Measurements from ENCODE around the gene EFNA5.

DNA sequence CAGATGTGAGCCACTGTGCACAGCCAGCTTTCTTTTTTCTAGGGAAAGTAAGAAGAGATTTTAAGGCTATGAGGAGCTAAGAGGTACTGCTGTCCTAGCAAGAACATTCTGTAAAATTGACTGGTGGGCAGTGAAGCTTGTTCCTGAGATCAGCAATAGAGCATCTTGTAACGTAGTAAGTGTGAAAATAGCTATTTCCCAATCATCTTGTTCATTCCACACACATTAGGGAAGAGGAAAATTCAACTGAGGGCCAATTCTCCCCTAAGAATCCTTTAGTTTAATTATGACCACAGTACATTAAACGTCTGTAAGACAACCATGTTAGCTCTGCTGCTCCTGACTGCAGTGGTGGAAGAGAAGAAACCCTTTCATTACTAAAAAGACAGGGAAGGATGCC is 246.2 kb downstream of the EFNA5 start:
- TF ChIP-seq, protein P1, sequence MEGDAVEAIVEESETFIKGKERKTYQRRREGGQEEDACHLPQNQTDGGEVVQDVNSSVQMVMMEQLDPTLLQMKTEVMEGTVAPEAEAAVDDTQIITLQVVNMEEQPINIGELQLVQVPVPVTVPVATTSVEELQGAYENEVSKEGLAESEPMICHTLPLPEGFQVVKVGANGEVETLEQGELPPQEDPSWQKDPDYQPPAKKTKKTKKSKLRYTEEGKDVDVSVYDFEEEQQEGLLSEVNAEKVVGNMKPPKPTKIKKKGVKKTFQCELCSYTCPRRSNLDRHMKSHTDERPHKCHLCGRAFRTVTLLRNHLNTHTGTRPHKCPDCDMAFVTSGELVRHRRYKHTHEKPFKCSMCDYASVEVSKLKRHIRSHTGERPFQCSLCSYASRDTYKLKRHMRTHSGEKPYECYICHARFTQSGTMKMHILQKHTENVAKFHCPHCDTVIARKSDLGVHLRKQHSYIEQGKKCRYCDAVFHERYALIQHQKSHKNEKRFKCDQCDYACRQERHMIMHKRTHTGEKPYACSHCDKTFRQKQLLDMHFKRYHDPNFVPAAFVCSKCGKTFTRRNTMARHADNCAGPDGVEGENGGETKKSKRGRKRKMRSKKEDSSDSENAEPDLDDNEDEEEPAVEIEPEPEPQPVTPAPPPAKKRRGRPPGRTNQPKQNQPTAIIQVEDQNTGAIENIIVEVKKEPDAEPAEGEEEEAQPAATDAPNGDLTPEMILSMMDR (IDR thresholded peaks at IDR 0.05): no peak
- no peak for TF ChIP-seq POLR2A (IDR thresholded peaks at IDR 0.05)

Measured in uterus (tissue), 2 donors.